ENCODE data around the gene PRKG1. TPM values are rescaled to one million over a fixed set of nuclear protein-coding genes. Genes with fewer than 3 reads are reported as not detected.

Gene PRKG1
- total RNA-seq, 1 donor from 2014 or later, result 0.17 TPM

DNA sequence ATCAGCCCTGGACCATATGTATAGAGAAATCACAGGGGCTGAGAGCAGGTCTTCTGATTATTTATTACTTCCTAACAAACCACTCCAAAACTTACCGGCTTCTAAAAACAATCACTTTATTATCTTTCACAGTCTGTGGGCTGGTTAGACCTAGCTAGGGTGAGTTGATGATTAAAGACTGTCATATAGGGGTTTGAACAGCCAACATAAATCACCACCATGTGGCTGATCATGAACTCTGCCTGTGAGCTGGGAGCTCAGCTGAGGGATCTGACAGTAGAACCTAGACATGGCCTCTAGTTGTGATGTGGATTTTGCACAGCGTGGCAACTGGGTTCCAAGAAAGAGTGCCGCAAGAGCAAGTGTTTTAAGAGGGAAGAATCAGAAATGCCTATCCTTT is 319.8 kb downstream of the PRKG1 start:
- H3K4me3 ChIP-seq (ENCODE audit: low read depth, low read length), result no peak overlapping the region
- TF ChIP-seq, protein P1, sequence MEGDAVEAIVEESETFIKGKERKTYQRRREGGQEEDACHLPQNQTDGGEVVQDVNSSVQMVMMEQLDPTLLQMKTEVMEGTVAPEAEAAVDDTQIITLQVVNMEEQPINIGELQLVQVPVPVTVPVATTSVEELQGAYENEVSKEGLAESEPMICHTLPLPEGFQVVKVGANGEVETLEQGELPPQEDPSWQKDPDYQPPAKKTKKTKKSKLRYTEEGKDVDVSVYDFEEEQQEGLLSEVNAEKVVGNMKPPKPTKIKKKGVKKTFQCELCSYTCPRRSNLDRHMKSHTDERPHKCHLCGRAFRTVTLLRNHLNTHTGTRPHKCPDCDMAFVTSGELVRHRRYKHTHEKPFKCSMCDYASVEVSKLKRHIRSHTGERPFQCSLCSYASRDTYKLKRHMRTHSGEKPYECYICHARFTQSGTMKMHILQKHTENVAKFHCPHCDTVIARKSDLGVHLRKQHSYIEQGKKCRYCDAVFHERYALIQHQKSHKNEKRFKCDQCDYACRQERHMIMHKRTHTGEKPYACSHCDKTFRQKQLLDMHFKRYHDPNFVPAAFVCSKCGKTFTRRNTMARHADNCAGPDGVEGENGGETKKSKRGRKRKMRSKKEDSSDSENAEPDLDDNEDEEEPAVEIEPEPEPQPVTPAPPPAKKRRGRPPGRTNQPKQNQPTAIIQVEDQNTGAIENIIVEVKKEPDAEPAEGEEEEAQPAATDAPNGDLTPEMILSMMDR (conservative IDR thresholded peaks at IDR 0.05; ENCODE audit: low read depth, low read length), result no peak
- no peak for DNase-seq (ENCODE audit: low read depth)

DNA sequence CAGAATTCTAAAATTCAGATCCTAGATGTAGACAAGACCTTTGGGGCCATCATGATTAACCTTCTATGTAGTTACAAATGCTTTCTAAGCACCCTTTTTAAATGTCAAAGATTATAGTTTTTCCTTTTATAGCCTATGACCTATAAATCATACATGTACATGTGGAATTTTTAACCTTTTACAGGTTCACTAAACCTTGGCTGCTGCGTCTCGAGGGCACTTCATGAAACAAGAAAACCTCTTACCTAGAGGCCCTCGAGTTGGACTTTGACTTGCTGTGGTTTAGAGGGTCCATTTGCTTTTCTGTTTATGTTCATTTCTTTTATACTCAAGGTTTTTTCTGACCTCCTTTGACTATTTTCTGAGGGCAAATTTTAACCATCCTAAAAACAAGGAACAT is 323.0 kb downstream of the PRKG1 start:
- no peak for DNase-seq (ENCODE audit: low read depth)
- no peak overlapping the region for H3K4me3 ChIP-seq (ENCODE audit: low read depth, low read length)
- TF ChIP-seq, protein P1 (conservative IDR thresholded peaks at IDR 0.05; ENCODE audit: low read depth, low read length), result no peak

DNA sequence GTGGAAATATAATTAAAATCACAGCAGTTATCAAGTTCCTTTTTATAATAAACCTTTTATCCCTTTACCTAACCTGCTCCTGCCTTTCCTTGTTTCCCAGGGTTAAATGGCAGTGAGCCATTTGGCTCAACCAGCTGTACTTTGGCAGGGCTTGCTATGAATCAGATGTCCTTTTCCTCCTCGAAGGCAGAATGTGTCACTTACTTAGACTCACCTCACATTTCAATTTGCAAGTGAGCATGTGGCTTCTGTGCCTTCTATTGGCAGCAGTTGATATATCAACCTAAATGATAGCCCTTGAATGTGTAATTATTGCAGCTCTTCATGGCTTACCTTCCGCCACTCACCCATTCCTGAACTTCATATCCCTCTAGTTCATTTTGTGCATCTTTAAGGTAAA is 323.4 kb downstream of the PRKG1 start:
- no peak overlapping the region for H3K4me3 ChIP-seq (ENCODE audit: low read depth, low read length)
- TF ChIP-seq, protein P1 (conservative IDR thresholded peaks at IDR 0.05; ENCODE audit: low read depth, low read length), result peak; percentile 20
- DNase-seq (ENCODE audit: low read depth), result peak; percentile 66

DNA sequence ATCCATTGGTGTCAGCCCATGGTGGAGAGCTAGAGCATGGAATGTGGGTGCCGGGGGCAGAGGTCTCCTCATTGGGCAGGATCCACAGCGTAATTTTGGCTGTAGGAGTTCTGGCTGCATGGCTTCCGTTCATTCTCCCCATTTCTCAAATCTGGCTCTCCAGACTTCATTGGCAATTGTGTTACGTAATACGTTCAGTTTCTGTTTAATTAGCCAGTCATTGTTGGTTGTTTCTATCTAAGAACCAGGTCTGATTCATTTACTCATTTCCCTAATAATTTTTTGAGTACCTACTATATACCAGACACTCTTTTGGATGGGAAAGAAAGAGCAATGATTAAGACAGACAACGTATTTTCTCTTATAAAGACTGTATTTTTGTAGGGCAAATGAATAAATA is 325.6 kb downstream of the PRKG1 start:
- H3K4me3 ChIP-seq (ENCODE audit: low read depth, low read length), result no peak overlapping the region
- no peak for DNase-seq (ENCODE audit: low read depth)
- TF ChIP-seq, protein P1 (conservative IDR thresholded peaks at IDR 0.05; ENCODE audit: low read depth, low read length), result no peak

DNA sequence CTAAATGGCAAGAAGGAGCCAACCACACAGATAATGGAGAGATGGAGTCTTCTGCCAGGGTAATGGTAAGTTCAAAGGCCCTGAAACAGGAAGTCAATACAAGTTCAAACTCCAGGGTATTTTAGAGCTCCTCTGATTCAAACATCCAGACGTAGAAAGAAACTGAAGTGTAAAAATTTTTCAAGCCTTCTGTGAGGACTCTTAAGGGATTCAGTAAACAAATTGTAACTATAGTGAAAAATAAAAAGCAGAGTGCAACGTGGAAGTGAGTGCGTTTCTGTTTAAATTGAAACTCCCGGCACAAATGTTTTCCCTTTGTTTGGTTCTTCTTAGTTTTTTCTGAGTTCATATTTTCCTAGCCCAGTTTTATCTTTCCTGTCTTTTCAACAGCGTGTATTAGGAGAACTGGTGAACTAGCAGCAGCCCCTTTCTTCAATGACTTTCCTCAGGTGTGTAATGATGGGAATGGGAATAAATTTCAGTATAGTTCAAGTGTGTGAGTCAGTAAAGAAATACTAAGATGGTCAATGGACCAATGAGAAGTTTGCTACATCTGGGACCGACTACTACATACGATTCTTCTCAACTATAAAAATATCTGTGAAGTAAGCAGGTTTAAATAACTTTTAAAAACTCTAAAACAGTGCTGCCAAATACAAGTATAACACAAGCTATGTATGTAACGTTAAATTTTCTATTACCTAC is 326.3 kb downstream of the PRKG1 start:
- TF ChIP-seq, protein P1 (conservative IDR thresholded peaks at IDR 0.05; ENCODE audit: low read depth, low read length), result no peak
- H3K4me3 ChIP-seq (ENCODE audit: low read depth, low read length), result no peak overlapping the region
- no peak for DNase-seq (ENCODE audit: low read depth)

DNA sequence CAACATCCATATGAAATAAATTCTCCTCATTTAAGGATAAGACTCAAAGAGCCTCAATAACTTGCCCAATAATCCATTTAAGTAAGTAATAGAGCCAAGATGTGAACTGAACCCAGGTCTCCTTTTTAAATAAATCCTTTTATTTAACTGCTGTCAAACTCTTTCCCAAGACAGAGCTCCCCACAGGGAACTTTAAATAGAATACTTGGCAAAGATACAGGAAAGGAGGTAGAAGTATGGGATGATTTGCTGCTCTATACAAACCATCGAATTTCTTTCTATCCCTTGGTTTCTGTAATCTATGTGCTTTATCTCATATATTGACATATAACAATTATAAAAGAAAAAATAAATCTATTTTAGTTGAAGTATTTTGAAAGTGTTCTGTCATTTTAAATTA is 329.2 kb downstream of the PRKG1 start:
- no peak overlapping the region for H3K4me3 ChIP-seq (ENCODE audit: low read depth, low read length)
- TF ChIP-seq, protein P1 (conservative IDR thresholded peaks at IDR 0.05; ENCODE audit: low read depth, low read length), result no peak
- no peak for DNase-seq (ENCODE audit: low read depth)

Measured in epithelial cell of proximal tubule (primary cell).